HTR-8/SVneo (cell line): Measurements from ENCODE around the gene CCDC138.

Experiments
- DNase-seq: peaks from one replicate; pipeline ENCODE4 v3.0.0; 2011; ENCODE audit warnings: low spot score, mixed read lengths; ENCODE audit not compliant: insufficient read length
- FAIRE-seq: peaks from 2 replicates; lab custom pipeline; 2011; peaks lifted over from hg19 to GRCh38; lab: Jason Lieb, UNC

CCDC138 gene

GRCh38 chr2:108889907-108890306, 103.3 kb downstream of the CCDC138 start:
- no peak for FAIRE-seq
- no peak for DNase-seq

GRCh38 chr2:108893277-108893676, 106.7 kb downstream of the CCDC138 start:
- DNase-seq (no peak), FAIRE-seq (no peak)

GRCh38 chr2:108894766-108895165, 108.2 kb downstream of the CCDC138 start:
- FAIRE-seq: no peak
- DNase-seq: no peak

- DNase-seq (no peak), FAIRE-seq (no peak)
Measured at GRCh38 chr2:108895188-108895587, 108.6 kb downstream of the CCDC138 start.

- FAIRE-seq: no peak
Measured at GRCh38 chr2:108896741-108897140, 110.2 kb downstream of the CCDC138 start.

GRCh38 chr2:108898315-108899082, 111.9 kb downstream of the CCDC138 start:
- DNase-seq: no peak
- no peak for FAIRE-seq

More at GRCh38 chr2:108896741-108897140, 110.2 kb downstream of the CCDC138 start:
- no peak for DNase-seq

GRCh38 chr2:108904680-108905079, 118.1 kb downstream of the CCDC138 start:
- DNase-seq (no peak), FAIRE-seq (no peak)

- DNase-seq: no peak
- FAIRE-seq: no peak
Measured at GRCh38 chr2:108905176-108905575, 118.6 kb downstream of the CCDC138 start.

- DNase-seq: no peak
- FAIRE-seq: no peak
Measured at GRCh38 chr2:108905906-108906305, 119.3 kb downstream of the CCDC138 start.

GRCh38 chr2:108906403-108907077, 120.0 kb downstream of the CCDC138 start:
- no peak for FAIRE-seq
- DNase-seq: no peak

GRCh38 chr2:108907822-108908712, 121.5 kb downstream of the CCDC138 start:
- DNase-seq (no peak), FAIRE-seq (no peak)

- FAIRE-seq: no peak
Measured at GRCh38 chr2:108908713-108909070, 122.1 kb downstream of the CCDC138 start.

GRCh38 chr2:108909275-108909823, 122.8 kb downstream of the CCDC138 start:
- FAIRE-seq: no peak

More at GRCh38 chr2:108908713-108909070, 122.1 kb downstream of the CCDC138 start:
- no peak for DNase-seq

GRCh38 chr2:108910011-108910431, 123.5 kb downstream of the CCDC138 start:
- no peak for DNase-seq
- no peak for FAIRE-seq

More at GRCh38 chr2:108909275-108909823, 122.8 kb downstream of the CCDC138 start:
- DNase-seq: no peak

- FAIRE-seq: no peak
- no peak for DNase-seq
Measured at GRCh38 chr2:108910541-108911396, 124.2 kb downstream of the CCDC138 start.

- FAIRE-seq: no peak
- DNase-seq: no peak
Measured at GRCh38 chr2:108911401-108911800, 124.8 kb downstream of the CCDC138 start.

- DNase-seq: no peak
- FAIRE-seq: no peak
Measured at GRCh38 chr2:108911807-108912628, 125.4 kb downstream of the CCDC138 start.

GRCh38 chr2:108912629-108912902, 126.0 kb downstream of the CCDC138 start:
- DNase-seq (no peak), FAIRE-seq (no peak)
